Measurements from ENCODE around the gene ZNF107.

The ZNF107 gene

GRCh38 chr7:64626083-64626469, 39.9 kb upstream of the ZNF107 start:
- Histone ChIP-seq H3K4me1 (ENCODE audit: control insufficient read depth, low read depth, low read length) (no peaks in the 10 kb centered on the region), H3K9ac (ENCODE audit: low read length) (no peak overlapping the region), H3K27ac (ENCODE audit: low read depth, low read length) (no peak overlapping the region), H3K23ac (ENCODE audit: low read length) (no peak overlapping the region), H3K36me3 (ENCODE audit: control insufficient read depth, insufficient read depth, low read length) (no peaks in the 10 kb centered on the region), H3K79me1 (ENCODE audit: low read length) (no peaks in the 10 kb centered on the region), H2BK5ac (ENCODE audit: low read length) (no peak overlapping the region), H3K18ac (ENCODE audit: low read length) (no peak overlapping the region), H2BK15ac (replicated peaks; ENCODE audit: low read depth) (no peak overlapping the region), H4K8ac (ENCODE audit: low read depth, low read length) (no peak overlapping the region), H3K79me2 (ENCODE audit: control insufficient read depth, insufficient read depth, low read length) (no peaks in the 10 kb centered on the region), H3K27me3 (ENCODE audit: insufficient read depth, low read length, poor library complexity) (no peaks in the 10 kb centered on the region), H2BK120ac (ENCODE audit: low read depth, low read length) (no peak overlapping the region), H3K4me3 (ENCODE audit: low read length) (no peak overlapping the region), H3K56ac (ENCODE audit: low read length) (no peak overlapping the region), H3K4ac (ENCODE audit: low read depth, low read length) (no peak overlapping the region), H4K5ac (ENCODE audit: low read length) (no peak overlapping the region), H2AK5ac (ENCODE audit: low read length) (no peak overlapping the region), H3K4me2 (ENCODE audit: low read length) (no peak overlapping the region)
- no CpG with 5 or more reads among the region's 5 CpGs for WGBS (ENCODE audit: extremely low coverage, insufficient coverage, low lambda C conversion rate)
- DNase-seq: no peak

- H2AK5ac ChIP-seq (ENCODE audit: low read length): no peak overlapping the region
- H2BK15ac ChIP-seq (replicated peaks; ENCODE audit: low read depth): no peak overlapping the region
- no peak overlapping the region for H3K23ac ChIP-seq (ENCODE audit: low read length)
- no peak overlapping the region for H3K4me3 ChIP-seq (ENCODE audit: low read length)
- H3K79me2 ChIP-seq (ENCODE audit: control insufficient read depth, insufficient read depth, low read length): no peaks in the 10 kb centered on the region
- no peak overlapping the region for H3K18ac ChIP-seq (ENCODE audit: low read length)
- no peak overlapping the region for H3K9ac ChIP-seq (ENCODE audit: low read length)
- H4K5ac ChIP-seq (ENCODE audit: low read length): no peak overlapping the region
- H3K36me3 ChIP-seq (ENCODE audit: control insufficient read depth, insufficient read depth, low read length): no peaks in the 10 kb centered on the region
- no peak overlapping the region for H4K8ac ChIP-seq (ENCODE audit: low read depth, low read length)
- H3K4me1 ChIP-seq (ENCODE audit: control insufficient read depth, low read depth, low read length): no peaks in the 10 kb centered on the region
- no peaks in the 10 kb centered on the region for H3K27me3 ChIP-seq (ENCODE audit: insufficient read depth, low read length, poor library complexity)
- H2BK5ac ChIP-seq (ENCODE audit: low read length): no peak overlapping the region
- no CpG with 5 or more reads among the region's 2 CpGs for WGBS (ENCODE audit: extremely low coverage, insufficient coverage, low lambda C conversion rate)
- no peak overlapping the region for H2BK120ac ChIP-seq (ENCODE audit: low read depth, low read length)
- H3K4me2 ChIP-seq (ENCODE audit: low read length): no peak overlapping the region
- no peaks in the 10 kb centered on the region for H3K79me1 ChIP-seq (ENCODE audit: low read length)
- no peak overlapping the region for H3K27ac ChIP-seq (ENCODE audit: low read depth, low read length)
- no peak overlapping the region for H3K4ac ChIP-seq (ENCODE audit: low read depth, low read length)
- H3K56ac ChIP-seq (ENCODE audit: low read length): no peak overlapping the region
- DNase-seq: no peak
Observed at GRCh38 chr7:64626557-64626956, 39.4 kb upstream of the ZNF107 start.

- Histone ChIP-seq H3K79me1 (ENCODE audit: low read length) (no peaks in the 10 kb centered on the region), H3K4me3 (ENCODE audit: low read length) (no peak overlapping the region), H3K4me1 (ENCODE audit: control insufficient read depth, low read depth, low read length) (no peaks in the 10 kb centered on the region), H3K4ac (ENCODE audit: low read depth, low read length) (no peak overlapping the region), H3K27ac (ENCODE audit: low read depth, low read length) (no peak overlapping the region), H4K5ac (ENCODE audit: low read length) (no peak overlapping the region), H3K9ac (ENCODE audit: low read length) (no peak overlapping the region), H2AK5ac (ENCODE audit: low read length) (no peak overlapping the region), H2BK15ac (replicated peaks; ENCODE audit: low read depth) (no peak overlapping the region), H3K18ac (ENCODE audit: low read length) (no peak overlapping the region), H3K79me2 (ENCODE audit: control insufficient read depth, insufficient read depth, low read length) (no peaks in the 10 kb centered on the region), H2BK120ac (ENCODE audit: low read depth, low read length) (no peak overlapping the region), H3K27me3 (ENCODE audit: insufficient read depth, low read length, poor library complexity) (no peaks in the 10 kb centered on the region), H2BK5ac (ENCODE audit: low read length) (no peak overlapping the region), H3K56ac (ENCODE audit: low read length) (no peak overlapping the region), H3K4me2 (ENCODE audit: low read length) (no peak overlapping the region), H4K8ac (ENCODE audit: low read depth, low read length) (no peak overlapping the region), H3K23ac (ENCODE audit: low read length) (no peak overlapping the region), H3K36me3 (ENCODE audit: control insufficient read depth, insufficient read depth, low read length) (no peaks in the 10 kb centered on the region)
- DNase-seq: no peak
Observed at GRCh38 chr7:64628192-64628591, 37.7 kb upstream of the ZNF107 start.

DNA sequence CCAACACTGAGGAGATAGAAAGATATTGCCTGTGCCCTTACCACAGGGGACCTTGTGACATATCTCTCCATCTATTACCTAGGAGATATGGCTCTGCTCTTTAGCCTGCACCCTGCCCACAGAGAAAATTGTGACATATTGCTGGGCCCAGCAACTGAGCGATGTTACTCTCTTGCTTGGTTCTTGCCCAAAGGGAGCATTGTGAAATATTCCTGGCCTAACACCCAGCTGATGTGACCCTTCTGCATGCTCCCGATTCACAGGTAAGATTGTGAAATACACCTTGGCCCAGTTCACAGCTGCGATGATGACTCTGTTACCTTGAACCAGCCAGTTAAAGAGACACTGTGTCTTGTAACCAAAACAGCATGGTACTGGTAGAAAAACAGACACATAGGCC, 37.2 kb upstream of the ZNF107 start:
- Histone ChIP-seq H3K27me3 (ENCODE audit: insufficient read depth, low read length, poor library complexity) (no peaks in the 10 kb centered on the region), H2BK5ac (ENCODE audit: low read length) (no peak overlapping the region), H3K4me3 (ENCODE audit: low read length) (no peak overlapping the region), H3K79me2 (ENCODE audit: control insufficient read depth, insufficient read depth, low read length) (no peaks in the 10 kb centered on the region), H3K79me1 (ENCODE audit: low read length) (no peaks in the 10 kb centered on the region), H2BK15ac (replicated peaks; ENCODE audit: low read depth) (no peak overlapping the region), H2BK120ac (ENCODE audit: low read depth, low read length) (no peak overlapping the region), H3K4ac (ENCODE audit: low read depth, low read length) (no peak overlapping the region), H3K4me1 (ENCODE audit: control insufficient read depth, low read depth, low read length) (no peaks in the 10 kb centered on the region), H3K9ac (ENCODE audit: low read length) (no peak overlapping the region), H2AK5ac (ENCODE audit: low read length) (no peak overlapping the region), H3K56ac (ENCODE audit: low read length) (no peak overlapping the region), H3K36me3 (ENCODE audit: control insufficient read depth, insufficient read depth, low read length) (no peaks in the 10 kb centered on the region), H3K18ac (ENCODE audit: low read length) (no peak overlapping the region), H3K23ac (ENCODE audit: low read length) (no peak overlapping the region), H3K4me2 (ENCODE audit: low read length) (no peak overlapping the region), H3K27ac (ENCODE audit: low read depth, low read length) (no peak overlapping the region), H4K8ac (ENCODE audit: low read depth, low read length) (no peak overlapping the region), H4K5ac (ENCODE audit: low read length) (no peak overlapping the region)
- DNase-seq: no peak
- no CpG with 5 or more reads among the region's 3 CpGs for WGBS (ENCODE audit: extremely low coverage, insufficient coverage, low lambda C conversion rate)

DNA sequence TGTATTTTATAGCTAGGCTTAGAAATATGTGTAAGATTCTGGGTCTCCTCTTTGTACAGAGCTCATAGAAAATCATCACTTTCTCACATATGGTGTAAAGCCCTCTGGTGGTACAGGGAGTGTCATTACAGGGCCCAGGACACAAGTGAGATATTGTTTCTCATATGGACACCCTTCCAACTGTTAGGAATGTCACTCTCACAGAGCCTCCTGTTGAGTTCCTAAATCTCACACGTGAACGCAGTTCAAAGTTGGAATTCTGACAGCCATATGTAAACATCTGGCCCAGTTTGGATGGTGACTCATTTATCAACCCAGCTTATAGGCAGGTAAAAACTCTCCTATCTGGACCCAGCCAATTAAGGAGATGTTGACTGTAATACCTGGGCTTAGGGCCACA, 35.4 kb upstream of the ZNF107 start:
- H3K4me3 ChIP-seq (ENCODE audit: low read length): no peak overlapping the region
- DNase-seq: peak; percentile 7
- no peak overlapping the region for H3K56ac ChIP-seq (ENCODE audit: low read length)
- no peaks in the 10 kb centered on the region for H3K4me1 ChIP-seq (ENCODE audit: control insufficient read depth, low read depth, low read length)
- WGBS (ENCODE audit: extremely low coverage, insufficient coverage, low lambda C conversion rate): no CpG with 5 or more reads among the region's 2 CpGs
- H3K4ac ChIP-seq (ENCODE audit: low read depth, low read length): no peak overlapping the region
- no peak overlapping the region for H2AK5ac ChIP-seq (ENCODE audit: low read length)
- no peak overlapping the region for H2BK5ac ChIP-seq (ENCODE audit: low read length)
- no peak overlapping the region for H2BK15ac ChIP-seq (replicated peaks; ENCODE audit: low read depth)
- H3K23ac ChIP-seq (ENCODE audit: low read length): no peak overlapping the region
- H4K8ac ChIP-seq (ENCODE audit: low read depth, low read length): no peak overlapping the region
- no peak overlapping the region for H3K4me2 ChIP-seq (ENCODE audit: low read length)
- H3K27ac ChIP-seq (ENCODE audit: low read depth, low read length): no peak overlapping the region
- H2BK120ac ChIP-seq (ENCODE audit: low read depth, low read length): no peak overlapping the region
- no peak overlapping the region for H4K5ac ChIP-seq (ENCODE audit: low read length)
- H3K79me2 ChIP-seq (ENCODE audit: control insufficient read depth, insufficient read depth, low read length): no peaks in the 10 kb centered on the region
- H3K36me3 ChIP-seq (ENCODE audit: control insufficient read depth, insufficient read depth, low read length): no peaks in the 10 kb centered on the region
- H3K18ac ChIP-seq (ENCODE audit: low read length): no peak overlapping the region
- no peaks in the 10 kb centered on the region for H3K27me3 ChIP-seq (ENCODE audit: insufficient read depth, low read length, poor library complexity)
- no peaks in the 10 kb centered on the region for H3K79me1 ChIP-seq (ENCODE audit: low read length)
- no peak overlapping the region for H3K9ac ChIP-seq (ENCODE audit: low read length)

GRCh38 chr7:64632029-64632428, 33.9 kb upstream of the ZNF107 start:
- H3K27ac ChIP-seq (ENCODE audit: low read depth, low read length): no peak overlapping the region
- H3K79me2 ChIP-seq (ENCODE audit: control insufficient read depth, insufficient read depth, low read length): no peaks in the 10 kb centered on the region
- no peak overlapping the region for H3K23ac ChIP-seq (ENCODE audit: low read length)
- H3K4me2 ChIP-seq (ENCODE audit: low read length): no peak overlapping the region
- no peak overlapping the region for H3K18ac ChIP-seq (ENCODE audit: low read length)
- H3K36me3 ChIP-seq (ENCODE audit: control insufficient read depth, insufficient read depth, low read length): no peaks in the 10 kb centered on the region
- no peak overlapping the region for H2BK5ac ChIP-seq (ENCODE audit: low read length)
- no CpG with 5 or more reads among the region's 1 CpG for WGBS (ENCODE audit: extremely low coverage, insufficient coverage, low lambda C conversion rate)
- H4K5ac ChIP-seq (ENCODE audit: low read length): no peak overlapping the region
- no peak overlapping the region for H3K4me3 ChIP-seq (ENCODE audit: low read length)
- no peak overlapping the region for H2BK15ac ChIP-seq (replicated peaks; ENCODE audit: low read depth)
- H3K4ac ChIP-seq (ENCODE audit: low read depth, low read length): no peak overlapping the region
- no peak overlapping the region for H3K56ac ChIP-seq (ENCODE audit: low read length)
- no peak overlapping the region for H4K8ac ChIP-seq (ENCODE audit: low read depth, low read length)
- no peak overlapping the region for H2AK5ac ChIP-seq (ENCODE audit: low read length)
- H2BK120ac ChIP-seq (ENCODE audit: low read depth, low read length): no peak overlapping the region
- H3K27me3 ChIP-seq (ENCODE audit: insufficient read depth, low read length, poor library complexity): no peaks in the 10 kb centered on the region
- H3K4me1 ChIP-seq (ENCODE audit: control insufficient read depth, low read depth, low read length): no peaks in the 10 kb centered on the region
- no peaks in the 10 kb centered on the region for H3K79me1 ChIP-seq (ENCODE audit: low read length)
- DNase-seq: no peak
- no peak overlapping the region for H3K9ac ChIP-seq (ENCODE audit: low read length)

All from mesendoderm (in vitro differentiated cells).